GM19238 (cell line): ENCODE data around the gene PCDHGA2.
"Not testable (repeated sequence)": the region's sequence is repeated elsewhere in the genome, so short reads cannot be mapped to it uniquely, and the experiment has no call there.

Experiments used
- DNase-seq: peaks from one replicate; pipeline ENCODE4 v3.0.0; 2011; ENCODE audit warnings: low spot score; ENCODE audit not compliant: insufficient read length

Gene PCDHGA2

GRCh38 chr5:141346017-141346416 is 7.5 kb downstream of the PCDHGA2 start:
- DNase-seq: not testable (repeated sequence)

- DNase-seq: peak; percentile 37
Measured at GRCh38 chr5:141349917-141350619, 11.5 kb downstream of the PCDHGA2 start, which contains the start of gene PCDHGB1. PCDHGB1 (plus strand) TSS chr5:141350099; CDS start chr5:141350261, 162 bp downstream.

- no peak for DNase-seq
Measured at GRCh38 chr5:141351591-141351990, 13.0 kb downstream of the PCDHGA2 start.

GRCh38 chr5:141354900-141355469 is 16.4 kb downstream of the PCDHGA2 start, which contains the start of gene PCDHGA4:
PCDHGA4 (plus strand) TSS chr5:141355021; CDS start chr5:141355108, 87 bp downstream.
- DNase-seq: no peak

- no peak for DNase-seq
Measured at GRCh38 chr5:141355641-141356040, 17.1 kb downstream of the PCDHGA2 start.

GRCh38 chr5:141356133-141356532 is 17.6 kb downstream of the PCDHGA2 start:
- DNase-seq: no peak

- no peak for DNase-seq
Measured at GRCh38 chr5:141356950-141357349, 18.4 kb downstream of the PCDHGA2 start.

GRCh38 chr5:141359790-141360426 is 21.3 kb downstream of the PCDHGA2 start, which contains the start of gene PCDHGB2:
PCDHGB2 (plus strand) TSS chr5:141359994; CDS start chr5:141360136, 142 bp downstream.
- no peak for DNase-seq

- no peak for DNase-seq
Measured at GRCh38 chr5:141360685-141361084, 22.1 kb downstream of the PCDHGA2 start.

GRCh38 chr5:141362719-141363118 is 24.2 kb downstream of the PCDHGA2 start:
- no peak for DNase-seq

- no peak for DNase-seq
Measured at GRCh38 chr5:141363952-141364660, 25.5 kb downstream of the PCDHGA2 start, which contains the start of gene PCDHGA5. PCDHGA5 (plus strand) TSS chr5:141364162; CDS start chr5:141364331, 169 bp downstream.

- DNase-seq: no peak
Measured at GRCh38 chr5:141366016-141366896, 27.7 kb downstream of the PCDHGA2 start.

GRCh38 chr5:141369994-141370848 is 31.7 kb downstream of the PCDHGA2 start, which contains the start of gene PCDHGB3:
PCDHGB3 (plus strand) TSS chr5:141370242; CDS start chr5:141370395, 153 bp downstream.
- DNase-seq: peak; percentile 21

- no peak for DNase-seq
Measured at GRCh38 chr5:141371572-141372475, 33.3 kb downstream of the PCDHGA2 start.

GRCh38 chr5:141373673-141374317 is 35.2 kb downstream of the PCDHGA2 start, which contains the start of gene PCDHGA6:
PCDHGA6 (plus strand) TSS chr5:141373891; CDS start chr5:141374084, 193 bp downstream.
- DNase-seq: no peak

- DNase-seq: no peak
Measured at GRCh38 chr5:141374627-141375026, 36.1 kb downstream of the PCDHGA2 start.

- not testable (repeated sequence) for DNase-seq
Measured at GRCh38 chr5:141375444-141376155, 37.0 kb downstream of the PCDHGA2 start.
